Activated T-cell treated with anti-CD3 and anti-CD28 coated beads, Interleukin-2, amount 50 U/mL, for 48 hours (primary cell): Measurements from ENCODE around the gene PTPRE.

Source experiments
- DNase-seq, 2 experiments: peaks; one replicate each; pipeline ENCODE4 v3.0.0-alpha.2; 2020

The PTPRE gene

GRCh38 chr10:127959428-127959827 lies 52.5 kb downstream of the PTPRE start:
- DNase-seq, result no peak

GRCh38 chr10:127961071-127961470 lies 54.2 kb downstream of the PTPRE start:
- DNase-seq, result no peak

- no peak for DNase-seq
Observed at GRCh38 chr10:127962205-127962604, 55.3 kb downstream of the PTPRE start.

GRCh38 chr10:127963136-127963535 lies 56.2 kb downstream of the PTPRE start:
- DNase-seq, result no peak

- no peak for DNase-seq
Observed at GRCh38 chr10:127964621-127965020, 57.7 kb downstream of the PTPRE start.

GRCh38 chr10:127966875-127967274 lies 60.0 kb downstream of the PTPRE start:
- no peak for DNase-seq

- DNase-seq, result no peak
Observed at GRCh38 chr10:127968027-127968441, 61.1 kb downstream of the PTPRE start.

GRCh38 chr10:127968659-127969058 lies 61.8 kb downstream of the PTPRE start:
- DNase-seq, result no peak

GRCh38 chr10:127971101-127971946 lies 64.4 kb downstream of the PTPRE start:
- DNase-seq, result no peak

GRCh38 chr10:127971963-127972615 lies 65.2 kb downstream of the PTPRE start:
- no peak for DNase-seq

GRCh38 chr10:127972751-127973357 lies 66.0 kb downstream of the PTPRE start:
- DNase-seq, result no peak

GRCh38 chr10:127973791-127974311 lies 66.9 kb downstream of the PTPRE start:
- peak in 1 of 2 experiments; percentile 3 for DNase-seq

- DNase-seq, result no peak
Observed at GRCh38 chr10:127974911-127975310, 68.0 kb downstream of the PTPRE start.

- no peak for DNase-seq
Observed at GRCh38 chr10:127976286-127976685, 69.4 kb downstream of the PTPRE start.

GRCh38 chr10:127976701-127977356 lies 69.9 kb downstream of the PTPRE start:
- DNase-seq, result no peak

- peak in 1 of 2 experiments; percentile 14 for DNase-seq
Observed at GRCh38 chr10:127977357-127978009, 70.6 kb downstream of the PTPRE start.

- DNase-seq, result peak in 1 of 2 experiments; percentile 3
Observed at GRCh38 chr10:127978481-127978880, 71.6 kb downstream of the PTPRE start.

- DNase-seq, result no peak
Observed at GRCh38 chr10:127979045-127979444, 72.1 kb downstream of the PTPRE start.

GRCh38 chr10:127979566-127979965 lies 72.7 kb downstream of the PTPRE start:
- DNase-seq, result peak in 1 of 2 experiments; percentile 10

GRCh38 chr10:127980898-127981297 lies 74.0 kb downstream of the PTPRE start:
- DNase-seq, result no peak

GRCh38 chr10:127982601-127983000 lies 75.7 kb downstream of the PTPRE start:
- DNase-seq, result no peak

- no peak for DNase-seq
Observed at GRCh38 chr10:127983344-127984100, 76.6 kb downstream of the PTPRE start.
